Activated T-cell treated with anti-CD3 and anti-CD28 coated beads for 1 hour (primary cell): ENCODE data around the gene GPR21.

Experiments
- DNase-seq: peaks from one replicate; pipeline ENCODE4 v3.0.0-alpha.2; 2020; ENCODE audit warnings: low read depth

GPR21 gene

GRCh38 chr9:123063896-123064295, 30.4 kb downstream of the GPR21 start:
- DNase-seq, result no peak

DNA sequence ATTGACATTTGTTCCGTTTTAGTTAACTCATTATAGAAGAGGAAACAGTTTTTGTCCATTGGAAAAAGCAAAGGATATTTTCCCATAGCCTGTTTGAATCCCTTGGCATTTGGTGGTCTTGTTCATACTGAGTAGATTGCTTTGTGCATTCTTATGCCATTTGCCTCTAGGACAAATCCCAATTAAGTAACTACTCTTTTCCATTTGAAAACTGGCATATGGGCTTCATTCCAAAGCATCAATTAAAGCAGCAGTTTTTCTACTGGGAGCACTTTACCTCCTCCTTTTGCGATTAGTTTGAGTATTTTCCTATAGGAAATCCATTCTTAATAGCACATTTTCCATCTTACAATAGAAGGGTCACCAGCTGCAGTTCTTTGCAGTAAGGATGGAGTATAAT, 31.2 kb downstream of the GPR21 start:
- no peak for DNase-seq

DNA sequence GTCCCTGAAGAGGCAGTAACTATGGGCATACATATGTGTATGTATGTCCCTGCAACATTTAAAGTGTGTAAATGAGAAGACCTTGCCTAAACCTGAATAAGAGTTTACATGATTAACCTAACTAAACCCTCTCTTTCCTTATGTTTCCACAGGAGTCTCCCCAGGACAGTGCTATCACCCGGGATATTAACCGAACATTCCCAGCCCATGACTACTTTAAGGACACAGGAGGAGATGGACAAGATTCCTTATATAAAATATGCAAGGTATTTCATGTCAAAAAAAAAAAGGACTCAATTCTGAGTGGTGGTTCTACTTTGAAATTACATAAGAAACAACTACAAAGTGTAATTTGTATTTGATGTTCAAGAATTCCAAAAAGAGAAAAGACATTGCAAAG, 31.7 kb downstream of the GPR21 start:
- no peak for DNase-seq

DNA sequence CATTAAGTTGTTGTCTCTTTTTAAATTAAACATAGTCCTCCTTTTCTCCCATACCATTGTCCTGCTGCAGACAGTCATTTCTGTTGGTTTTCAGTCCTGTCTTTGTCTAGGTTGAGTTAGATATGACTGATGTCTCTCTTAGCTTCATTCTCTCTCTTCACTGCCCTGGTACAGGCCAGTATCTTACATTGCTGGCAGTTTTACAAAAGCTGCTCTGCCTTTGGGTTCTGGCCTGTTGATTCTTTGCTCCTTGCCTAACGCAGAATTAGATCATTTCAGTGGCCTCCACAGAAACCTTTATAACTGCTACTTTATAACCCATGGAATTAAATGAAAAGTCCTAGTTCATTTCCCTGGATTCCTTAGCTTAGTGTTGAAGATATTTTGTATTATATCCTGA, 33.7 kb downstream of the GPR21 start:
- no peak for DNase-seq

GRCh38 chr9:123069010-123069481, 35.6 kb downstream of the GPR21 start:
- DNase-seq, result no peak

DNA sequence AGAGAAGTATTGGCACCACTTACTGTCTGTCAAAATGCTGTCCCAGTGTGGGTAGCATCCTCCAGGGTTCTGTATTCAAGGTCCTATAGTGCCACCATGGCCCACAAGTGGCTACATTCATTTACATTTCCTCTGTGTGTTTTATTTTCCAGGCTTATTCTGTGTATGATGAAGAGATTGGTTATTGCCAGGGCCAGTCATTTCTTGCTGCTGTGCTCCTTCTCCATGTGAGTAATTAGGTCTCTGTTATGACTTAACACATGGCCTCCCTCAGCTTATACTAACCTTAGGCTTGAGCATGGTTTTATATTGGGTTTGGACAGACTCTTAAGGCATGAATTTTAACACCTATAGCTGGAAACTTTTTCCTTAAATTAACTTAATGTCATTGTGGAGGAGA, 36.7 kb downstream of the GPR21 start:
- DNase-seq, result no peak

- no peak for DNase-seq
Observed at GRCh38 chr9:123072407-123072995, 39.0 kb downstream of the GPR21 start.

- DNase-seq, result no peak
Observed at GRCh38 chr9:123073441-123073840, 40.0 kb downstream of the GPR21 start.

- DNase-seq, result no peak
Observed at GRCh38 chr9:123073991-123074422, 40.5 kb downstream of the GPR21 start.

DNA sequence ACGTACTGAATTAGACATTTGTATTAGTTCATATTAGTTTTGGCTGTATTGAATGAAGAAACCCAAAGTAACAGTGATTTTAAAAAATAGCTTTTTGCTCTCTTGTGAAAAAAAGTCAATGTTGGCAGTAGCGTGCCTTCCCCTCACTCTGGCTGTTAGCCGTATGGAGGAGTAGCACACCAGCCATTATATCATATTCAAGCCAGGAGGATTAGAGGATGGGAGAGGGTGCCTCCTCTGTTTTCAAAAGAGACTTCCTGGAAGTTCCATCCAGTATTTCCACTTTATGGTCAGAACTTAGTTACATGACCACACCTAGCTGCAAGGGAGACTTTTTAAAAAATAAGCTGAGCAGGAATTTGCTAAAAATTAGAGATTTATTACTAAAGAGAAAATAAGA, 41.2 kb downstream of the GPR21 start:
- DNase-seq, result no peak

- no peak for DNase-seq
Observed at GRCh38 chr9:123080444-123080843, 47.0 kb downstream of the GPR21 start.

DNA sequence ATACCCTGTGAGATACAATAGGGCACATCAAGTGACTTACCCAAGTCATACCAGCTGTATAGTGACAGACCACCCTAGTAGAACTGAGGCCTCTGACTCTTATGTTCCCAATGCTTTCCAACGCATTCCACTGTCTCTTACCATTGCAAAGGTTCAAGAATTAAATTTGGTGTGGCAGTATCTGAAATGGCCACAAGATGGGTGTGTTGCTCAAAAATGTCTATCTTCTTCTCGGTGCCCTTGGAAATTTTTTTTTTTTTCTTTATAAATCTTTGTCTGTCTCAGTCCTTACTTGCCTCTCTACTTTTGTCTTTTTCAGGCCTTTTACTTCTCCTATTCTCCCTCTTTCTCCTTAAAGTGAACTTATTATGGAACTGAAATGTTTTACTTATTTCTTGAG, 48.4 kb downstream of the GPR21 start:
- no peak for DNase-seq

GRCh38 chr9:123083680-123084079, 50.2 kb downstream of the GPR21 start:
- DNase-seq, result no peak

DNA sequence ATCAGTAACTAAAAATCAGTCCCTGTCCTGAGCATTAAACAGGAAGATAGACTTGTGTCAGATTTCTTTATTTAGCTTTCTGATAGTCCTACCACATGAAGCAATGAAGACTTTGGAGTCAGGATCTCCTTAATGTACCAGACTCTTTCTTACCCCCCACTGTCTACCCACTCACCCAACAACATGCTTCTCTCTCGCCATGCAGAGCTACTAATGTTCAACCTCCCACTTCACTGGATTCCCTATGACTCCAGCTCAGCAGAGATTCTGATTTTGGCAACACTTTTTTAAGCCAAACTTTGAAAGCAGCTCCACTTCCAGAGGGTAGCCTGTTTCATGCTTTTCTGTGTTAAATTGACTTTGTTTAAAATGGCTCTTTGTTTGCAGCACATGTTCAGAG, 50.8 kb downstream of the GPR21 start:
- no peak for DNase-seq
